Measurements from ENCODE around the gene BRPF1.

DNA sequence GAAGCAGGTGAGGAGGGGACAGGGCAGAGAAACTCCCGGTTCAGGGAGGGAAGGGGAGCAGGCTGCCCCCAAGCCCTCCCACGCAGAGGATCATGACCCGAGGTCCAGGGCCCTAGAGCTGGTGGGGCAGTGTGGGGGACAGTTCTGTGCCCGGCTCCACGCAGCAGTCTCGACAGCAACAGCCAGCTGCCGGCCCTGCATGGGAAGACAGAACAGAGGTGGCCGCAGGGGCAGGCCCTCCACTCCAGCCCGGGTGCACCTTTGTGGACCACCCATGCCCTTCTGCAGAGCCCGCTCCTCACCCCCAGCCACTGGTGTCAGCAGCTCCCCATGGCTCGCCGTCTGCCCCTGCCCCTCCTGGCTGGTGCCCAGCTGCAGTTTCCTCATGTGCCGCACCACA lies 25.9 kb downstream of the BRPF1 start:
- no peak for TF ChIP-seq POLR2AphosphoS5 (IDR thresholded peaks at IDR 0.05; ENCODE audit: low read depth, low read length)
- TF ChIP-seq, protein P1, sequence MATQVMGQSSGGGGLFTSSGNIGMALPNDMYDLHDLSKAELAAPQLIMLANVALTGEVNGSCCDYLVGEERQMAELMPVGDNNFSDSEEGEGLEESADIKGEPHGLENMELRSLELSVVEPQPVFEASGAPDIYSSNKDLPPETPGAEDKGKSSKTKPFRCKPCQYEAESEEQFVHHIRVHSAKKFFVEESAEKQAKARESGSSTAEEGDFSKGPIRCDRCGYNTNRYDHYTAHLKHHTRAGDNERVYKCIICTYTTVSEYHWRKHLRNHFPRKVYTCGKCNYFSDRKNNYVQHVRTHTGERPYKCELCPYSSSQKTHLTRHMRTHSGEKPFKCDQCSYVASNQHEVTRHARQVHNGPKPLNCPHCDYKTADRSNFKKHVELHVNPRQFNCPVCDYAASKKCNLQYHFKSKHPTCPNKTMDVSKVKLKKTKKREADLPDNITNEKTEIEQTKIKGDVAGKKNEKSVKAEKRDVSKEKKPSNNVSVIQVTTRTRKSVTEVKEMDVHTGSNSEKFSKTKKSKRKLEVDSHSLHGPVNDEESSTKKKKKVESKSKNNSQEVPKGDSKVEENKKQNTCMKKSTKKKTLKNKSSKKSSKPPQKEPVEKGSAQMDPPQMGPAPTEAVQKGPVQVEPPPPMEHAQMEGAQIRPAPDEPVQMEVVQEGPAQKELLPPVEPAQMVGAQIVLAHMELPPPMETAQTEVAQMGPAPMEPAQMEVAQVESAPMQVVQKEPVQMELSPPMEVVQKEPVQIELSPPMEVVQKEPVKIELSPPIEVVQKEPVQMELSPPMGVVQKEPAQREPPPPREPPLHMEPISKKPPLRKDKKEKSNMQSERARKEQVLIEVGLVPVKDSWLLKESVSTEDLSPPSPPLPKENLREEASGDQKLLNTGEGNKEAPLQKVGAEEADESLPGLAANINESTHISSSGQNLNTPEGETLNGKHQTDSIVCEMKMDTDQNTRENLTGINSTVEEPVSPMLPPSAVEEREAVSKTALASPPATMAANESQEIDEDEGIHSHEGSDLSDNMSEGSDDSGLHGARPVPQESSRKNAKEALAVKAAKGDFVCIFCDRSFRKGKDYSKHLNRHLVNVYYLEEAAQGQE (IDR thresholded peaks at IDR 0.05; ENCODE audit: insufficient read depth in 1 of 2, low read depth in 2 of 2, low read length in 2 of 2) = no peak
- no peak for TF ChIP-seq TAF1 (IDR thresholded peaks at IDR 0.05; ENCODE audit: borderline replicate concordance, insufficient read depth, low read length)
- no peak for TF ChIP-seq SIN3A (IDR thresholded peaks at IDR 0.05; ENCODE audit: borderline replicate concordance, insufficient read depth, low read length)

Data from PFSK-1 (cell line).